Measurements from ENCODE around the gene RAB15. TPM values are rescaled to one million over a fixed set of nuclear protein-coding genes. Genes with fewer than 3 reads are reported as not detected.
A peak's percentile ranks its signal among the peaks of the same experiment; 100 is the strongest.

The RAB15 gene
- total and polyA plus RNA-seq, 9 of the 15 experiments (the other 6 are each of a cell fraction or from before 2014, with no cell fraction given) = 0.09 to 0.30 (median 0.16) TPM; not detected in 2

DNA sequence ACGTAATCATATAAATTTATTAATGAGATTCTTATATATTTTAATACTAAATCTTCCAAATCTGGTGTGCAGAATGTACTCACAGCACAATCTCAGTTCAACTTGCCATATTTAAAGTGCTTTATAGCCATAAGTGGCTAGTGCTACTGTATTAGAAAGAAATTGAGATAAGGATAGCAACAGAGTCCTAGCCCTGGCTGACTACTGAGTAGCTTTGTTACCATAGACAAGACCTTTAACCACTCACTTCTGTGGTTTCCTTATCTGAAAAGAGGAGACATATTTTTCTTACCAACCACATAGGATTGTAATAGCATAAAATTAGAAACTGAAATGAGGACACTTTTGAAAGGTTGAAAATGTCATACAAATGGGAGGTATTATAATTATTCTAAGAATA, 59.9 kb downstream of the RAB15 start:
- no peaks in the 10 kb centered on the region; the same call in 1 of the 2 replicates for H3K9me3 ChIP-seq (replicated peaks; ENCODE audit: control insufficient read depth, insufficient read depth, low read depth, low read length)
- no peaks in the 10 kb centered on the region for H3K9me1 ChIP-seq (ENCODE audit: control insufficient read depth, insufficient read depth, low read length)
- ATAC-seq (no peak), FAIRE-seq (no peak), DNase-seq (ENCODE audit: extremely low read depth in 1 of 4, low spot score in 3 of 4) (peak in 1 of 4 experiments; percentile 15)
- no peak overlapping the region for H2AFZ ChIP-seq (ENCODE audit: low read depth, low read length)
- no peak overlapping the region for H3K4me2 ChIP-seq (ENCODE audit: insufficient read depth, low read length)
- no peak overlapping the region for H3K27ac ChIP-seq (ENCODE audit: extremely low read depth, low read depth, low read length)
- H3K79me2 ChIP-seq (ENCODE audit: control insufficient read depth, insufficient read depth, low read length) = peaks cover 26% of the 10 kb centered on the region
- H3K9ac ChIP-seq (ENCODE audit: insufficient read depth in 1 of 2, low read depth in 2 of 2, low read length in 2 of 2) = no peak overlapping the region
- intact Hi-C loops (cut with micrococcal nuclease) (no loop called here), in situ Hi-C loops (cut with MboI) (no loop called here)
- no TSS peak for BruUV-seq (replicated peaks)
- no peaks in the 10 kb centered on the region for H3K27me3 ChIP-seq (ENCODE audit: control insufficient read depth in 2 of 2, insufficient read depth in 2 of 2, low read length in 2 of 2)
- 0% methylated on average over 1 of the region's 1 CpG for WGBS (ENCODE audit: insufficient coverage, low coverage, missing lambda C conversion rate)
- ChIA-PET POLR2A (interaction anchor here (0.6 to 1.0 kb wide), 2 partner anchors 12 to 24 kb away, joined by 3 read pairs; no protein-coding TSS in a partner anchor), CTCF (ENCODE audit: low intra/inter-chr PET ratio) (no interaction called here)
- H3K36me3 ChIP-seq (ENCODE audit: control insufficient read depth, insufficient read depth, low read length) = peaks cover 7% of the 10 kb centered on the region; the same call in 2 of the 3 replicates
- H3K4me3 ChIP-seq = no peak overlapping the region
- no peaks in the 10 kb centered on the region for H4K20me1 ChIP-seq (replicated peaks; ENCODE audit: control insufficient read depth, insufficient read depth, low read length)
- H3K4me1 ChIP-seq (replicated peaks in 1 of 2; ENCODE audit: control insufficient read depth in 2 of 2, insufficient read depth in 2 of 2, low read length in 2 of 2) = peaks cover 0 to 3% of the 10 kb centered on the region in 2 experiments; a peak in 2 of 5 replicates
- no peak for TF ChIP-seq ZNF23 (CRISPR knock-in tag; IDR thresholded peaks at IDR 0.05)
- TF ChIP-seq NR1H2 (CRISPR knock-in tag; IDR thresholded peaks at IDR 0.05) = no peak
- TF ChIP-seq RUNX1 (IDR thresholded peaks at IDR 0.05; ENCODE audit: low read depth) = no peak
- TF ChIP-seq, protein P1, sequence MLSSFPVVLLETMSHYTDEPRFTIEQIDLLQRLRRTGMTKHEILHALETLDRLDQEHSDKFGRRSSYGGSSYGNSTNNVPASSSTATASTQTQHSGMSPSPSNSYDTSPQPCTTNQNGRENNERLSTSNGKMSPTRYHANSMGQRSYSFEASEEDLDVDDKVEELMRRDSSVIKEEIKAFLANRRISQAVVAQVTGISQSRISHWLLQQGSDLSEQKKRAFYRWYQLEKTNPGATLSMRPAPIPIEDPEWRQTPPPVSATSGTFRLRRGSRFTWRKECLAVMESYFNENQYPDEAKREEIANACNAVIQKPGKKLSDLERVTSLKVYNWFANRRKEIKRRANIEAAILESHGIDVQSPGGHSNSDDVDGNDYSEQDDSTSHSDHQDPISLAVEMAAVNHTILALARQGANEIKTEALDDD (IDR thresholded peaks at IDR 0.05) = peak; percentile 76
- TF ChIP-seq ARHGAP35 (IDR thresholded peaks at IDR 0.05; ENCODE audit: partially characterized antibody) = no peak
- TF ChIP-seq, protein P2, sequence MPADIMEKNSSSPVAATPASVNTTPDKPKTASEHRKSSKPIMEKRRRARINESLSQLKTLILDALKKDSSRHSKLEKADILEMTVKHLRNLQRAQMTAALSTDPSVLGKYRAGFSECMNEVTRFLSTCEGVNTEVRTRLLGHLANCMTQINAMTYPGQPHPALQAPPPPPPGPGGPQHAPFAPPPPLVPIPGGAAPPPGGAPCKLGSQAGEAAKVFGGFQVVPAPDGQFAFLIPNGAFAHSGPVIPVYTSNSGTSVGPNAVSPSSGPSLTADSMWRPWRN (IDR thresholded peaks at IDR 0.05; ENCODE audit: low read depth) = peak; percentile 39; the same call in 1 of the 2 replicates
- TF ChIP-seq NUFIP1 (IDR thresholded peaks at IDR 0.05; ENCODE audit: partially characterized antibody) = no peak
- peak; percentile 41; the same call in 1 of the 2 replicates for TF ChIP-seq ESRRA (IDR thresholded peaks at IDR 0.05; ENCODE audit: borderline replicate concordance, low read depth)
- TF ChIP-seq, protein P3, sequence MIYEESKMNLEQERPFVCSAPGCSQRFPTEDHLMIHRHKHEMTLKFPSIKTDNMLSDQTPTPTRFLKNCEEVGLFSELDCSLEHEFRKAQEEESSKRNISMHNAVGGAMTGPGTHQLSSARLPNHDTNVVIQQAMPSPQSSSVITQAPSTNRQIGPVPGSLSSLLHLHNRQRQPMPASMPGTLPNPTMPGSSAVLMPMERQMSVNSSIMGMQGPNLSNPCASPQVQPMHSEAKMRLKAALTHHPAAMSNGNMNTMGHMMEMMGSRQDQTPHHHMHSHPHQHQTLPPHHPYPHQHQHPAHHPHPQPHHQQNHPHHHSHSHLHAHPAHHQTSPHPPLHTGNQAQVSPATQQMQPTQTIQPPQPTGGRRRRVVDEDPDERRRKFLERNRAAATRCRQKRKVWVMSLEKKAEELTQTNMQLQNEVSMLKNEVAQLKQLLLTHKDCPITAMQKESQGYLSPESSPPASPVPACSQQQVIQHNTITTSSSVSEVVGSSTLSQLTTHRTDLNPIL (CRISPR knock-in tag; IDR thresholded peaks at IDR 0.05) = no peak
- TF ChIP-seq, protein P4, sequence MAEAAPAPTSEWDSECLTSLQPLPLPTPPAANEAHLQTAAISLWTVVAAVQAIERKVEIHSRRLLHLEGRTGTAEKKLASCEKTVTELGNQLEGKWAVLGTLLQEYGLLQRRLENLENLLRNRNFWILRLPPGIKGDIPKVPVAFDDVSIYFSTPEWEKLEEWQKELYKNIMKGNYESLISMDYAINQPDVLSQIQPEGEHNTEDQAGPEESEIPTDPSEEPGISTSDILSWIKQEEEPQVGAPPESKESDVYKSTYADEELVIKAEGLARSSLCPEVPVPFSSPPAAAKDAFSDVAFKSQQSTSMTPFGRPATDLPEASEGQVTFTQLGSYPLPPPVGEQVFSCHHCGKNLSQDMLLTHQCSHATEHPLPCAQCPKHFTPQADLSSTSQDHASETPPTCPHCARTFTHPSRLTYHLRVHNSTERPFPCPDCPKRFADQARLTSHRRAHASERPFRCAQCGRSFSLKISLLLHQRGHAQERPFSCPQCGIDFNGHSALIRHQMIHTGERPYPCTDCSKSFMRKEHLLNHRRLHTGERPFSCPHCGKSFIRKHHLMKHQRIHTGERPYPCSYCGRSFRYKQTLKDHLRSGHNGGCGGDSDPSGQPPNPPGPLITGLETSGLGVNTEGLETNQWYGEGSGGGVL (CRISPR knock-in tag; IDR thresholded peaks at IDR 0.05) = no peak
- peak; percentile 70 to 76 for TF ChIP-seq KDM1A (IDR thresholded peaks at IDR 0.05)
- TF ChIP-seq, protein P5, sequence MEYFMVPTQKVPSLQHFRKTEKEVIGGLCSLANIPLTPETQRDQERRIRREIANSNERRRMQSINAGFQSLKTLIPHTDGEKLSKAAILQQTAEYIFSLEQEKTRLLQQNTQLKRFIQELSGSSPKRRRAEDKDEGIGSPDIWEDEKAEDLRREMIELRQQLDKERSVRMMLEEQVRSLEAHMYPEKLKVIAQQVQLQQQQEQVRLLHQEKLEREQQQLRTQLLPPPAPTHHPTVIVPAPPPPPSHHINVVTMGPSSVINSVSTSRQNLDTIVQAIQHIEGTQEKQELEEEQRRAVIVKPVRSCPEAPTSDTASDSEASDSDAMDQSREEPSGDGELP (CRISPR knock-in tag; IDR thresholded peaks at IDR 0.05; ENCODE audit: borderline replicate concordance) = no peak
- TF ChIP-seq LEF1 (IDR thresholded peaks at IDR 0.05) = no peak
